ENCODE data around the gene PPP3CA. TPM values are rescaled to one million over a fixed set of nuclear protein-coding genes. Genes with fewer than 3 reads are reported as not detected.

The PPP3CA gene
- total and polyA plus RNA-seq, 2 of the 8 experiments (the other 6 are each of a cell fraction or from before 2014, with no cell fraction given) = 7.9 to 35.0 TPM

DNA sequence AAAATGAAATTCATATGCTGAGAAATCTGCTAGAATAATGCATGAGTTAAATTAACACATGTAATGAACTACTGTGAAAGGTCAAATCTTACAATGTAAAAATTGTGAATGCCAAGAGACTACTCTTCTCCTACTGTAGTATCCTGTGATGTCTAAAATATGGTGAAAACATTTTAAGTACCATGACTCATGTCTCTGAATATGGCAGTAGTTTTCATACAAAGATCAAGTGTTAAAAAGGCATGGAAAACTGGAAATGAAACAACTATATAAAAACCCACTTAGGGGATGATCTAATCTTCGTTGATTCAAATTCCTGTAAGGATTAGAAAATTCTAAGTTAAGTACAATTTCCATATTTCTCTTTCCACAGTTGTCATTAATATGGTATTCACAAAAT lies 221.3 kb downstream of the PPP3CA start:
- Histone ChIP-seq H4K8ac (ENCODE audit: extremely low read depth, insufficient read depth, low read length) (no peak overlapping the region), H3K27me3 (replicated peaks in 1 of 4; ENCODE audit: control insufficient read depth in 3 of 4, extremely low read depth in 1 of 4, insufficient read depth in 3 of 4, low read length in 3 of 4) (no peaks in the 10 kb centered on the region), H3K9me3 (ENCODE audit: insufficient read depth in 2 of 2, low read depth in 1 of 2, low read length in 1 of 2) (no peaks in the 10 kb centered on the region), H3K4ac (replicated peaks; ENCODE audit: insufficient read length, low read depth, low read length) (no peak overlapping the region), H3K9ac (replicated peaks in 1 of 4; ENCODE audit: extremely low read depth in 1 of 4, low read depth in 3 of 4, low read length in 3 of 4) (no peak overlapping the region), H4K91ac (replicated peaks; ENCODE audit: insufficient read length, low read length) (no peak overlapping the region), H3K18ac (ENCODE audit: extremely low read depth, low read length) (no peak overlapping the region), H4K20me1 (replicated peaks in 1 of 2; ENCODE audit: control insufficient read depth in 1 of 2, insufficient read depth in 2 of 2, low read length in 2 of 2) (no peaks in the 10 kb centered on the region), H2AFZ (ENCODE audit: low read length) (no peak overlapping the region), H2BK20ac (ENCODE audit: low read length) (no peak overlapping the region), H3K14ac (ENCODE audit: insufficient read length) (no peak overlapping the region), H2AK5ac (ENCODE audit: low read depth, low read length) (no peak overlapping the region), H2BK120ac (replicated peaks; ENCODE audit: low read depth, low read length) (no peak overlapping the region), H3K36me3 (ENCODE audit: control insufficient read depth in 2 of 4, insufficient read depth in 4 of 4, low read length in 3 of 4) (no peaks in the 10 kb centered on the region), H2BK5ac (ENCODE audit: low read depth, low read length) (no peak overlapping the region), H3K56ac (replicated peaks; ENCODE audit: insufficient read length, low read depth, low read length) (no peak overlapping the region), H2BK15ac (ENCODE audit: low read length) (no peak overlapping the region), H3K4me2 (ENCODE audit: insufficient read depth in 1 of 2, low read depth in 2 of 2, low read length in 2 of 2) (no peak overlapping the region), H2BK12ac (ENCODE audit: low read depth, low read length) (no peak overlapping the region), H3K4me1 (replicated peaks in 1 of 4; ENCODE audit: control insufficient read depth in 3 of 4, insufficient read depth in 4 of 4, low read length in 3 of 4) (0 out of 7 replicates have a peak, but pooled peaks cover 0 to 2% (median 0%) of the 10 kb centered on the region in 4 experiments), H3K79me2 (ENCODE audit: control insufficient read depth in 1 of 2, insufficient read depth in 2 of 2, low read length in 2 of 2) (0 out of 4 replicates have a peak, but pooled peaks cover 0 to 3% of the 10 kb centered on the region in 2 experiments), H3K27ac (ENCODE audit: low read depth, low read length) (no peak overlapping the region), H3K23me2 (ENCODE audit: low read depth, low read length) (no peaks in the 10 kb centered on the region), H3K23ac (ENCODE audit: insufficient read length) (no peak overlapping the region), H3K79me1 (ENCODE audit: low read depth, low read length) (no peaks in the 10 kb centered on the region), H3K4me3 (ENCODE audit: extremely low read depth in 1 of 4, insufficient read depth in 2 of 4, low read depth in 3 of 4, low read length in 4 of 4) (no peak overlapping the region), H4K5ac (ENCODE audit: insufficient read length, low read depth, low read length) (no peak overlapping the region)
- CTCF ChIA-PET (ENCODE audit: partially characterized antibody) = no interaction called here
- WGBS, 2 experiments (ENCODE audit: extremely low coverage in 1 of 2, insufficient coverage in 1 of 2, insufficient read length in 1 of 2, insufficient replicate concordance in 2 of 2, low coverage in 1 of 2, low lambda C conversion rate in 2 of 2, missing lambda C conversion rate in 1 of 2) = 90% methylated on average over 1 of the region's 1 CpG; no CpG with 5 or more reads in 1 of the 2 experiments
- TF ChIP-seq NANOG (IDR thresholded peaks at IDR 0.05; ENCODE audit: insufficient read depth, low read depth, low read length, poor library complexity, severe bottlenecking) (no peak), CTBP2 (IDR thresholded peaks at IDR 0.05; ENCODE audit: borderline replicate concordance, insufficient read depth, insufficient read length, low read length) (no peak), BACH1 (IDR thresholded peaks at IDR 0.05; ENCODE audit: low read length) (no peak), YY1 (IDR thresholded peaks at IDR 0.05; ENCODE audit: low read depth, low read length) (no peak), TAF1 (IDR thresholded peaks at IDR 0.05; ENCODE audit: low read depth, low read length) (no peak), CHD1 (IDR thresholded peaks at IDR 0.05; ENCODE audit: low read depth, low read length) (no peak), BCL11A (IDR thresholded peaks at IDR 0.05; ENCODE audit: low read depth in 2 of 2, low read length in 2 of 2) (no peak), CREB1 (IDR thresholded peaks at IDR 0.05) (no peak), TEAD4 (IDR thresholded peaks at IDR 0.05; ENCODE audit: low read depth, low read length) (no peak), SP2 (IDR thresholded peaks at IDR 0.05; ENCODE audit: low read length) (no peak), FOSL1 (IDR thresholded peaks at IDR 0.05; ENCODE audit: insufficient read depth, low read depth, low read length) (no peak), GTF2F1 (IDR thresholded peaks at IDR 0.05; ENCODE audit: borderline replicate concordance, low read depth, low read length) (no peak), EGR1 (IDR thresholded peaks at IDR 0.05; ENCODE audit: borderline replicate concordance, low read depth, low read length) (no peak)
- TF ChIP-seq, protein P1, sequence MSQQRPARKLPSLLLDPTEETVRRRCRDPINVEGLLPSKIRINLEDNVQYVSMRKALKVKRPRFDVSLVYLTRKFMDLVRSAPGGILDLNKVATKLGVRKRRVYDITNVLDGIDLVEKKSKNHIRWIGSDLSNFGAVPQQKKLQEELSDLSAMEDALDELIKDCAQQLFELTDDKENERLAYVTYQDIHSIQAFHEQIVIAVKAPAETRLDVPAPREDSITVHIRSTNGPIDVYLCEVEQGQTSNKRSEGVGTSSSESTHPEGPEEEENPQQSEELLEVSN (IDR thresholded peaks at IDR 0.05) = no peak
- TF ChIP-seq, protein P2, sequence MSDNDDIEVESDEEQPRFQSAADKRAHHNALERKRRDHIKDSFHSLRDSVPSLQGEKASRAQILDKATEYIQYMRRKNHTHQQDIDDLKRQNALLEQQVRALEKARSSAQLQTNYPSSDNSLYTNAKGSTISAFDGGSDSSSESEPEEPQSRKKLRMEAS (IDR thresholded peaks at IDR 0.05) = no peak
- POLR2A ChIA-PET (ENCODE audit: partially characterized antibody) = no interaction called here
- FAIRE-seq = peak; percentile 7
- DNase-seq (ENCODE audit: low read depth in 1 of 2, low spot score in 2 of 2) = no peak

Measured in H1 (cell line).